ENCODE data around the gene EIF4E. TPM values are rescaled to one million over a fixed set of nuclear protein-coding genes. Genes with fewer than 3 reads are reported as not detected.
"Not testable (repeated sequence)": the region's sequence is repeated elsewhere in the genome, so short reads cannot be mapped to it uniquely, and the experiment has no call there.

Gene EIF4E
- total RNA-seq, 1 donor from 2014 or later, result 61.0 TPM

GRCh38 chr4:98887145-98887544 is 41.8 kb downstream of the EIF4E start:
- no peaks in the 10 kb centered on the region for H3K9me3 ChIP-seq
- DNase-seq (no peak), ATAC-seq (no peak)
- no peaks in the 10 kb centered on the region for H3K4me1 ChIP-seq
- no peak overlapping the region for H3K4me3 ChIP-seq
- intact Hi-C loops (cut with DNase I), result no loop called here
- no peaks in the 10 kb centered on the region for H3K27me3 ChIP-seq (ENCODE audit: low read depth)
- peaks cover 71% of the 10 kb centered on the region for H3K36me3 ChIP-seq
- no peak overlapping the region for H3K27ac ChIP-seq
- TF ChIP-seq CTCF (IDR thresholded peaks at IDR 0.05), result no peak

- ATAC-seq; H3K4me3 ChIP-seq; intact Hi-C loops (cut with DNase I); H3K27me3 ChIP-seq (ENCODE audit: low read depth); H3K9me3 ChIP-seq; H3K4me1 ChIP-seq; DNase-seq; H3K27ac ChIP-seq: not testable (repeated sequence)
- peaks cover 79% of the 10 kb centered on the region for H3K36me3 ChIP-seq
Observed at GRCh38 chr4:98886382-98886781, 42.6 kb downstream of the EIF4E start.

- intact Hi-C loops (cut with DNase I); H3K4me1 ChIP-seq: not testable (repeated sequence)
- H3K36me3 ChIP-seq, result peaks cover 54% of the 10 kb centered on the region
Observed at GRCh38 chr4:98880884-98881283, 48.0 kb downstream of the EIF4E start.

GRCh38 chr4:98879515-98879914 is 49.4 kb downstream of the EIF4E start:
- Histone ChIP-seq H3K4me1 (no peaks in the 10 kb centered on the region), H3K36me3 (peaks cover 42% of the 10 kb centered on the region), H3K9me3 (no peaks in the 10 kb centered on the region), H3K27me3 (ENCODE audit: low read depth) (no peaks in the 10 kb centered on the region), H3K27ac (no peak overlapping the region), H3K4me3 (no peak overlapping the region)
- TF ChIP-seq CTCF (IDR thresholded peaks at IDR 0.05), result no peak
- DNase-seq, result no peak
- ATAC-seq, result no peak
- intact Hi-C loops (cut with DNase I), result no loop called here

More at GRCh38 chr4:98880884-98881283, 48.0 kb downstream of the EIF4E start:
- H3K27ac ChIP-seq; H3K4me3 ChIP-seq; H3K9me3 ChIP-seq; DNase-seq; H3K27me3 ChIP-seq (ENCODE audit: low read depth); ATAC-seq: not testable (repeated sequence)

- Histone ChIP-seq H3K9me3 (no peaks in the 10 kb centered on the region), H3K36me3 (peaks cover 5% of the 10 kb centered on the region), H3K4me1 (no peaks in the 10 kb centered on the region), H3K27me3 (ENCODE audit: low read depth) (no peaks in the 10 kb centered on the region), H3K4me3 (no peak overlapping the region), H3K27ac (no peak overlapping the region)
- DNase-seq (no peak), ATAC-seq (no peak)
- intact Hi-C loops (cut with DNase I), result no loop called here
- no peak for TF ChIP-seq CTCF (IDR thresholded peaks at IDR 0.05)
Observed at GRCh38 chr4:98873059-98873458, 55.9 kb downstream of the EIF4E start.

GRCh38 chr4:98872120-98872906 is 56.6 kb downstream of the EIF4E start:
- ATAC-seq; intact Hi-C loops (cut with DNase I): not testable (repeated sequence)

GRCh38 chr4:98867648-98868047 is 61.3 kb downstream of the EIF4E start:
- Histone ChIP-seq H3K27ac (no peak overlapping the region), H3K9me3 (no peaks in the 10 kb centered on the region), H3K4me3 (no peak overlapping the region), H3K36me3 (no peaks in the 10 kb centered on the region), H3K27me3 (ENCODE audit: low read depth) (no peaks in the 10 kb centered on the region), H3K4me1 (no peaks in the 10 kb centered on the region)
- intact Hi-C loops (cut with DNase I), result no loop called here
- DNase-seq (no peak), ATAC-seq (no peak)
- no peak for TF ChIP-seq CTCF (IDR thresholded peaks at IDR 0.05)

More at GRCh38 chr4:98872120-98872906, 56.6 kb downstream of the EIF4E start:
- H3K36me3 ChIP-seq; H3K9me3 ChIP-seq; H3K27me3 ChIP-seq (ENCODE audit: low read depth); H3K4me3 ChIP-seq; H3K4me1 ChIP-seq; DNase-seq; H3K27ac ChIP-seq: not testable (repeated sequence)
